Nucleus accumbens (tissue), 56 donors: ENCODE measurements around the gene SLC13A3.

Source experiments
- DNase-seq, 56 donors: peaks; one replicate each; lab custom pipeline; 2025; lab: John Stamatoyannopoulos, UW

Gene SLC13A3, protein sequence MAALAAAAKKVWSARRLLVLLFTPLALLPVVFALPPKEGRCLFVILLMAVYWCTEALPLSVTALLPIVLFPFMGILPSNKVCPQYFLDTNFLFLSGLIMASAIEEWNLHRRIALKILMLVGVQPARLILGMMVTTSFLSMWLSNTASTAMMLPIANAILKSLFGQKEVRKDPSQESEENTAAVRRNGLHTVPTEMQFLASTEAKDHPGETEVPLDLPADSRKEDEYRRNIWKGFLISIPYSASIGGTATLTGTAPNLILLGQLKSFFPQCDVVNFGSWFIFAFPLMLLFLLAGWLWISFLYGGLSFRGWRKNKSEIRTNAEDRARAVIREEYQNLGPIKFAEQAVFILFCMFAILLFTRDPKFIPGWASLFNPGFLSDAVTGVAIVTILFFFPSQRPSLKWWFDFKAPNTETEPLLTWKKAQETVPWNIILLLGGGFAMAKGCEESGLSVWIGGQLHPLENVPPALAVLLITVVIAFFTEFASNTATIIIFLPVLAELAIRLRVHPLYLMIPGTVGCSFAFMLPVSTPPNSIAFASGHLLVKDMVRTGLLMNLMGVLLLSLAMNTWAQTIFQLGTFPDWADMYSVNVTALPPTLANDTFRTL

GRCh38 chr20:46651091-46651962, at the start of gene SLC13A3:
Gene SLC13A3 (minus strand): TSS chr20:46651459. CDS start chr20:46651421, 38 bp downstream.
- peak in 29 of 56 donors; percentile 9 to 74 (median 36) for DNase-seq

- no peak for DNase-seq
Measured at GRCh38 chr20:46701057-46701456, 49.8 kb upstream of the SLC13A3 start.

DNA sequence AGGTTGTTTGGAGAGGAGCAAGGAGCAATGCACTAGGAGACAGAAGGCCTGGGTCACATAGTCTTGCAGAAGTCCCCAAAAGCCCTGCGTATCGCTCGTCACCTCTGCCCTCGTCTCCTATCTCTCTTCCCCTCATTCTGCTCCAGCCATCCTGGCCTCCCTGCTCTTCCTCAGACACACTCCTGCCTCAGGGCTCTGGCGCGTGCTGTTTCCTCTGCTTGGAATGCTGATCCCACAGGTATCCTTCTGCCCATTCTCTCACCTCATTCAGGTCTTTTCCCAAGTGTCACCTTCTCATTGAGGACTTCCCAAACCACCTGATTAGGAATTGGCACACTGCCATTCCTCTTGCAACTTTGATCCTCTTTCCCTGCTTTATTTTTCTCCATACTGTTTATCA, 49.2 kb upstream of the SLC13A3 start:
- no peak for DNase-seq

GRCh38 chr20:46699651-46700359, 48.5 kb upstream of the SLC13A3 start:
- DNase-seq: no peak

DNA sequence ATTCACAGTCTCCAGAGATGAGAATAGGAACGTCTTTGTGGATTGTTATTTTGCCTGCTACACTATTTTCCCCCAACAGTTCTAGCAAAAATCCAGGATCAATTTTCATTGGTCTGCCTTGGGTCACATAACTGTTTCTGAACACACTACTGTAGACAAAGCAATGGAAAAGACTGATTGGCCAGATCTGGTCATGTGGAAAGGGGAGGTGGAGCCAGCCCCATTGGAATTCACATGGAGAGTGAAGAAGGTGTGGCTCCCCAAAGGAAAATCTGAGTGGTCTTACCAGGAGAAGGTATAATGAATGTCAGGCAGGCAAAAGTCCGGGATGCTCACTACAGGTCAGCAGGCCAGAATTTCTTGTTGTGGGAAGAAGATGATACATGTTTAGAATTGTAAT, 47.5 kb upstream of the SLC13A3 start:
- no peak for DNase-seq

- DNase-seq: no peak
Measured at GRCh38 chr20:46696791-46697279, 45.6 kb upstream of the SLC13A3 start.

- no peak for DNase-seq
Measured at GRCh38 chr20:46695892-46696291, 44.6 kb upstream of the SLC13A3 start.

DNA sequence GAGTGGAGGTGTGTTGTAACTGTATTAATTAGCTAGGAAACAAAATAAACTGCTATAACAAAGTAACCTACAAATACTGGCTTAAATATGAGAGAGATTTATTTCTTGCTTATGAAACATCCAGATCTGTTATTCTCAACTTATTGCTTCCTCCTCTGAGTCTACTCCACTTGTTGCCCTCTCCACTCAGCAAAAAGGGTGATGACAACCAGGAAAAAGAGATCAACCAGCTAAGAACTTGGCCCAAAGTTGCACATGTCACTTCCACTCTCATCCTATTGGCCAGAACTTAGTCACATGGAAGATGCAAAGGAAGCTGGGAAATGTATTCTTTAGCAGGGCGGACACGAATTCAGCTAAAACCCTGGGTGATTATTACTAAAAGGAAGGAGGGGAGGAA, 43.2 kb upstream of the SLC13A3 start:
- DNase-seq: peak in 5 of 56 donors; percentile 2 to 25 (median 5)

DNA sequence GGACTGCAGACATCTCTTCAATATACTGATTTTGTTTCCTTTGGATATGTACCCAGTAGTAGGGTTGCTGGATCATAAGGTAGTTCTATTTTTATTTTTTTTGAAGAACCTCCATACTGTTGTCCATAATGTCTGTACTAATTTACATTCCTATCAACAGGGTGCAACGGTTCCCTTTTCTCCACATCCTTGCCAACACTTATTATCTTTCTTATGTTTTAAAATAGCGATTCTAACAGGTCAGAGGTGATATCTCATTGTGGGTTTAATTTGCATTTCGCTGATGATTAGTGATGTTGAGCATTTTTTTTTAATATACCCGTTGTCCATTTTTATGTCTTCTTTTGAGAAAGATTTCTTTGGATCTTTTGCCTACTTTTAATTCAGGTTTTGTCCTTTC, 39.9 kb upstream of the SLC13A3 start:
- no peak for DNase-seq

GRCh38 chr20:46690219-46691106, 39.2 kb upstream of the SLC13A3 start:
- DNase-seq: no peak

DNA sequence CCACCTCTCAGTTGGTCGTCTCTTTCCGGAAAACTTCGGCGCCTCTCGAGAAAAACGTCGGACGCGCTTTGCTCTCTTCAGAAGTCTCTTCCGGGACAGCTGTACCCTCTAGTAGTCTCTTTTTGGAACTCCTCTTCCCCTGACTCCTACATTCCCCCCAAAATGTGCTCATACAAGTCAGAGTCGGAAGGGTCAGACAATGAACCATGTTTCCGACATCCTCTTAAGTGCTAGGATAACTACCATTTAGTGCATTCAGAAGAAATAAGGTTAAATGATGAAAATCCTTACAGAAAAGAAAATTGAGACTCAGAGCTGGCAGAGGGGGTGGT, 38.5 kb upstream of the SLC13A3 start:
- DNase-seq: no peak

GRCh38 chr20:46689082-46689753, 38.0 kb upstream of the SLC13A3 start, which contains the start of gene TP53RK:
Gene TP53RK (minus strand): TSS chr20:46689444. CDS start chr20:46689414, 30 bp downstream.
- peak; percentile 67 to 99 (median 93) for DNase-seq

GRCh38 chr20:46688151-46689081, 37.2 kb upstream of the SLC13A3 start:
- DNase-seq: peak in 1 of 56 donors; percentile 57

DNA sequence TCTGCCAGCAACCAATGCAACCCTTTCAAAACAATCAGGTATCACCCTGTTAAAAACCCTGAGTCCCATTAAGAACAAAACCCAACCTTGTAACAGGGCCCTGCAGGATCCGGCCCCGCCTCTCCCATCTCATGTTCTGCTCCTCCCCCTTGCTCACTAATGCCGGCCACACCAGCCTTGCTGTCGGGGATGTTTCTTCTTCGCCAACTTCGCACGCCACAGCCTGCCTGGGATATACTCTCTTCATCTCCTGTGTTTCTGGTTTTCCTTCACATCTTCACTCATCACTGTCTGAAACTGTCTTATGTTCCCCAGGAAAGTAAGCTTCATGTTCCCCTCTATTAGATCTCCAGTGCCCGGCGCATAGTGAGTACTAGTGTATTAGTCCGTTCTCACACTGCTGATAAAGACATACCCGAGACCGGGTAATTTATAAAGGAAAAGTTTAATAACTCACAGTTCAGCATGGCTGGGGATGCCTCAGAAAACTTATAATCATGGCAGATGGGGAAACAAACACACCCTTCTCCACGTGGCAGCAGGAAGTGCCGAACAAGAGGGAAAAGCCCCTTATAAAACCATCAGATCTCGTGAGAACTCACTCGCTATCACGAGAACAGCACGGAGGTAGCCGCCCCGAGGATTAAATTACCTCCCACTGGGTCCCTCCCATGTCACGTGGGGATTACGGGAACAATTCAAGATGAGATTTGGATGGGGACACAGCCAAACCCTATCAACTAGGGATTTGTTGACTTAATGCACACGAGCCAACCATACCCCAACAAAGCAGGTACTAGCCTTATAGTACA, 32.9 kb upstream of the SLC13A3 start:
- peak in 10 of 56 donors; percentile 3 to 31 (median 10) for DNase-seq

DNA sequence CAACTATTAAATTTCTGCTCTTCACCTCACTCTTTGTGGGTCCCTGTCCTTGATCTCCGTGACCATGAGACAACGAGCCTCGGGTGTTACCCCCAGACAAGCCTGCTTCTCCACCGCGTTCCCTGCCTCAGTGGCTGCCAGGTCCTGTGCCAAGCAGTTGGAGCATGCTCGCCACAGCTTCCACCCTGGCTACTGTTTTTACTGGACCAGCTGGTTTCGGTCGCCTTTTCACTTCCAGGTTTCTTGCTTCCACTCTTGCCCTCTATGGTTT, 32.3 kb upstream of the SLC13A3 start:
- DNase-seq: peak in 1 of 56 donors; percentile 10

DNA sequence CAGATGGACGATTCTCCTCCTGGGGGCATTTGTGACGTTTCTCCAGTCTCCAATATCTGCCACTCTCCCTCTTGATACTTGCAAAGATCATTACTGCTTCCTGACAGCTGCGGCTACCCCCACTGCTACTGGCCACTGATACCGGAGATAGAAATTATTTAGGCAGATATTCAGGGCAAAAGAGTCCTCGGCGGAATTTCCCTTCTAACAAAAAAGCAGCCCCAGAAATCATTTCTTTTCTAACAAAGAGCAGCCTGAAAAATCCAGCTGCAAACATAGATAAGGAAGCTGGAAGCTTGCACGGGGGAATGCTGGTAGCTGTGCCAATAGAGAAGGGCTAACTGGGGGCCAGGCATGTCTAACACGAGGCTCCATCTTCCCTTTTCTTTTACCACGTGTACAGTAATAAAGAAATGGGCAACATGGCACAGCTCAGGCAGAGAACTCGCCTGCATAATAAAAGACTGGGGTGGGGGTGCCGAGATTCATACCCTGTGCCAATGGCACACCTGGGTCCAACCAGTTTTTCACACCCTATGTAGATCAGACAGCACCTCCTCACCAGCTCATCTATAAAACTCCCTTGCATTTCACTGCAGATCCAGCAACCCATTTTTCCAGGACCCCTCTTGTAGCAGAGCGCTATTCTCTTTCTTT, 31.9 kb upstream of the SLC13A3 start:
- DNase-seq: no peak
